Gastrocnemius medialis (tissue), 4 donors: ENCODE measurements around the gene NBL1. TPM values are rescaled to one million over a fixed set of nuclear protein-coding genes. Genes with fewer than 3 reads are reported as not detected.

Source experiments
- ATAC-seq, 2 donors: fragments of 150-250 bp; one replicate each; pipeline ENCODE4 v1.9.1; 2016
- DNase-seq, 2 donors: peaks; one replicate each; pipeline ENCODE4 v3.0.0-alpha.2; 2019
- H3K27ac ChIP-seq, 4 donors: fragments of 200-600 bp; sonication (generic); 1 replicate in 1 of 4; 2 replicates in 3 of 4; pipeline ENCODE4 v1.5.1; 2016 to 2018; ENCODE audit warnings: mild to moderate bottlenecking in 2 of 4, moderate library complexity in 1 of 4
- H3K27me3 ChIP-seq, 3 donors: fragments of 200-600 bp; sonication (generic) in 2 of 3; 1 replicate in 1 of 3; 2 replicates in 2 of 3; pipeline versions ENCODE4 v1.5.1 to v1.6.0; 2016 to 2019; ENCODE audit warnings: mild to moderate bottlenecking in 1 of 3, moderate library complexity in 1 of 3
- H3K36me3 ChIP-seq, 2 donors: fragments of 200-600 bp; sonication (generic) in 1 of 2; one replicate each; pipeline ENCODE4 v1.5.1; 2017 to 2018
- H3K4me1 ChIP-seq, 2 donors: fragments of 200-600 bp; sonication (generic) in 1 of 2; one replicate each; pipeline ENCODE4 v1.5.1; 2016 to 2017; ENCODE audit warnings: mild to moderate bottlenecking in 2 of 2
- H3K4me3 ChIP-seq, 4 donors: fragments of 200-600 bp; sonication (generic) in 3 of 4; 1 replicate in 1 of 4; 2 replicates in 3 of 4; pipeline ENCODE4 v1.5.1; 2016 to 2019; ENCODE audit warnings: mild to moderate bottlenecking in 2 of 4
- H3K9me3 ChIP-seq, 3 donors: fragments of 200-600 bp; sonication (generic) in 2 of 3; 1 replicate in 1 of 3; 2 replicates in 2 of 3; pipeline ENCODE4 v1.5.1; 2016 to 2019
- POLR2A ChIP-seq, 2 donors: fragments of 450-650 bp; IDR thresholded peaks; one replicate each; pipeline ENCODE4 v1.6.1; 2017; ENCODE audit warnings: antibody characterized with exemption in 2 of 2, mild to moderate bottlenecking in 2 of 2, moderate library complexity in 2 of 2
- in situ Hi-C, 4 donors: fragments of 200-750 bp; cut with MboI; loops; one replicate each; pipeline versions ENCODE4 v1.15.0 to v1.8.0; 2017; ENCODE audit warnings: low sequenced_read_pairs in 4 of 4
- intact Hi-C: fragments of 100-400 bp; cut with DNase I; formaldehyde crosslinking; loops from one replicate; pipeline ENCODE4 v1.15.1; 2023; ENCODE audit warnings: low total_unique reads
- total RNA-seq, 4 donors: library from RNA; depleted of rRNA; stranded (reverse); fragments of >200 nt; gene quantifications; one replicate each; pipeline versions ENCODE4 v1.1.0 to v1.2.3, GENCODE V29; 2016
- TF ChIP-seq, protein P1 (sequence below), 5 experiments: fragments of 450-650 bp in 3 of 5; fragments of 200-600 bp in 2 of 5; sonication (generic) in 2 of 5; IDR thresholded peaks in 4 of 5; conservative IDR thresholded peaks in 1 of 5; 1 replicate in 4 of 5; 2 replicates in 1 of 5; pipeline ENCODE4 v1.5.1; 2016 to 2019; ENCODE audit warnings: antibody characterized with exemption in 5 of 5, mild to moderate bottlenecking in 3 of 5, moderate library complexity in 3 of 5

NBL1 gene
- total RNA-seq, 4 donors from 2014 or later: 7.9 to 20.3 (median 16.3) TPM

DNA sequence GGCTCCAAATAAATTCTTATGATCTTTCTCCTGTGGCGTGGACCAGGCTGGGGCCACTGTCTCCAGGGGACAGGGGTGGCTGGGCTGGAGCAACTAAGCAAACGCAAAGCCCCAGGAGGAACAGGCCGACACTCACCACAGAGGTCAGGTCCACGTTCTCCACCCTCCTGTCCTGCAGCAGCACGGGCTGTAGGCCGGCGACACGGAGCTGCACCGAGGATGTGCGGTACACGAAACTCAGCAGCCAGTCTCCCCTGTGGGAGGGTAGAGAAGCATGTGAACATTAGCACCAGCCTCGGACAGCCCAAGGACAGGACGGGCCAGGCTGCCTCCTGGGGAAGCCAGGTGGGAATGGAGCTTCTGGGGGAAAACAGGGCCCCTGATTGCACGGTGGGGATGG is 50.2 kb downstream of the NBL1 start:
- Histone ChIP-seq H3K27ac (no peak overlapping the region), H3K27me3 (no peaks in the 10 kb centered on the region), H3K36me3 (no peaks in the 10 kb centered on the region), H3K4me1 (no peaks in the 10 kb centered on the region), H3K4me3 (no peak overlapping the region), H3K9me3 (no peaks in the 10 kb centered on the region)
- no peak for ATAC-seq
- no peak for DNase-seq
- in situ Hi-C loops: no loop called here
- intact Hi-C loops: no loop called here
- TF ChIP-seq, protein P1, sequence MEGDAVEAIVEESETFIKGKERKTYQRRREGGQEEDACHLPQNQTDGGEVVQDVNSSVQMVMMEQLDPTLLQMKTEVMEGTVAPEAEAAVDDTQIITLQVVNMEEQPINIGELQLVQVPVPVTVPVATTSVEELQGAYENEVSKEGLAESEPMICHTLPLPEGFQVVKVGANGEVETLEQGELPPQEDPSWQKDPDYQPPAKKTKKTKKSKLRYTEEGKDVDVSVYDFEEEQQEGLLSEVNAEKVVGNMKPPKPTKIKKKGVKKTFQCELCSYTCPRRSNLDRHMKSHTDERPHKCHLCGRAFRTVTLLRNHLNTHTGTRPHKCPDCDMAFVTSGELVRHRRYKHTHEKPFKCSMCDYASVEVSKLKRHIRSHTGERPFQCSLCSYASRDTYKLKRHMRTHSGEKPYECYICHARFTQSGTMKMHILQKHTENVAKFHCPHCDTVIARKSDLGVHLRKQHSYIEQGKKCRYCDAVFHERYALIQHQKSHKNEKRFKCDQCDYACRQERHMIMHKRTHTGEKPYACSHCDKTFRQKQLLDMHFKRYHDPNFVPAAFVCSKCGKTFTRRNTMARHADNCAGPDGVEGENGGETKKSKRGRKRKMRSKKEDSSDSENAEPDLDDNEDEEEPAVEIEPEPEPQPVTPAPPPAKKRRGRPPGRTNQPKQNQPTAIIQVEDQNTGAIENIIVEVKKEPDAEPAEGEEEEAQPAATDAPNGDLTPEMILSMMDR (IDR thresholded peaks at IDR 0.05 in 4 of 5, conservative IDR thresholded peaks at IDR 0.05 in 1 of 5): no peak
- no peak for TF ChIP-seq POLR2A (IDR thresholded peaks at IDR 0.05)

DNA sequence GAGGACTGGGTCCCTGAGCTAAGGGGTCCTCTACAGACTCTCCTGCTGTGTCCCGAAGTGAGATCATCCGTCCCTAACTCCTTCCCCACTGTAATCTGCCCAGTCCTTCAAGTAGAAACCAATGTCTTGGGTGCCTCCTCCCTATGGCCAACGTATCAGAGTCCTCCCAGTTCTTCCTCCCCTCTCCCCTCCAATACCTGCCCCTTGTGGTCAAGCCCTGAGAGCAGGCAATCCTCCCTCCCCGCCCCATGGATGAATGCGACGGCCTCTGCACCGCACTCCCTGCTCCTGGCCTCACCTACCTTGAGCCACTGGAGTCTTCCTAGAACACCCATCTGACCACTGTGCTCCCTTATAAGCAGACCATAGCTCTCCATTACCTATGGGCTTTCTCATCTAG is 51.7 kb downstream of the NBL1 start:
- Histone ChIP-seq H3K9me3 (no peaks in the 10 kb centered on the region), H3K27me3 (no peaks in the 10 kb centered on the region), H3K36me3 (no peaks in the 10 kb centered on the region), H3K4me1 (no peaks in the 10 kb centered on the region), H3K27ac (no peak overlapping the region), H3K4me3 (no peak overlapping the region)
- TF ChIP-seq, protein P1 (IDR thresholded peaks at IDR 0.05 in 4 of 5, conservative IDR thresholded peaks at IDR 0.05 in 1 of 5): no peak
- no peak for TF ChIP-seq POLR2A (IDR thresholded peaks at IDR 0.05)
- ATAC-seq (no peak), DNase-seq (no peak)
- intact Hi-C loops (no loop called here), in situ Hi-C loops (no loop called here)

DNA sequence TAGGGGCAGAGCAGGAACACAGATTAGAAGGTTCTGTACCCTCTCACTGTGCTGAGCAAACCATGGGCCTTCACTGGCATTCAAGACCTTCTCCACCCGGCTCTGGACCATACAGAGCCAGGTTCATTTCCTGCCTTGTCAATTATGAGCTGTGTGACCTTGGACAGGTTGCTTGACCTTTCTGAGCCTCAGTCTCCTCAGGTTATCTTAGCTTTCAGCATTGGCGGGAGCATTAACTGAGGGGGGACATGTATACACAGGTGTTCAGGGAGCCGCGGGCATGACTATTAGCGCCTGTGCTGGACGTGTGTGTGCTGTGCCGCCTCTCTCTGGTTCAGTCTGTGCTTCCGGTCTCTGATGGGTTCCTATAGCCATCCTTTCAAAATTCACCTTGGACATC is 52.7 kb downstream of the NBL1 start:
- Histone ChIP-seq H3K4me3 (no peak overlapping the region), H3K36me3 (no peaks in the 10 kb centered on the region), H3K4me1 (no peaks in the 10 kb centered on the region), H3K27ac (no peak overlapping the region), H3K9me3 (no peaks in the 10 kb centered on the region), H3K27me3 (no peaks in the 10 kb centered on the region)
- in situ Hi-C loops (no loop called here), intact Hi-C loops (no loop called here)
- no peak for DNase-seq
- ATAC-seq: no peak
- TF ChIP-seq POLR2A (IDR thresholded peaks at IDR 0.05): no peak

DNA sequence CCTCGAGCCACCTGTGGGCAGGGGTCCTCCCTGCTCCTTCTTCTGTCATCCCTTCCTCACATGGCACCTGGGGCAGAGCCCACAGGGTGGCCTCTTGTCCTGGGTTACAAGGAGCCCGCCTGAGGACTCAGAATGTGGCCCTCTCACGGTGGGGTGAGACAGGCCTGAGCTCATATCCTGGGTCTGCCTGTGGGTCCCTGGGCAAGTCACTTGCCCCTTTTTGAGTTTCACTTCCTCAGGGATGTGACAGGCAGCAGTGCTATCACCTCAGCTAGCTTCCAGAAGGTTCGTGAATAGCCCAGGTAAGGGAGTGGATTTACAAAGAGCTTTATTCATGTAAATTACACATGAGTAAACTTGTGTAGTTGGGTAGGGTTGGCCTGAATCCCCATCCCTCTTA is 54.1 kb downstream of the NBL1 start:
- Histone ChIP-seq H3K36me3 (no peaks in the 10 kb centered on the region), H3K27me3 (no peaks in the 10 kb centered on the region), H3K4me3 (no peak overlapping the region), H3K9me3 (no peaks in the 10 kb centered on the region), H3K27ac (no peak overlapping the region), H3K4me1 (no peaks in the 10 kb centered on the region)
- no peak for TF ChIP-seq POLR2A (IDR thresholded peaks at IDR 0.05)
- TF ChIP-seq, protein P1 (IDR thresholded peaks at IDR 0.05 in 4 of 5, conservative IDR thresholded peaks at IDR 0.05 in 1 of 5): no peak
- intact Hi-C loops: no loop called here
- in situ Hi-C loops: no loop called here
- DNase-seq: no peak
- no peak for ATAC-seq

DNA sequence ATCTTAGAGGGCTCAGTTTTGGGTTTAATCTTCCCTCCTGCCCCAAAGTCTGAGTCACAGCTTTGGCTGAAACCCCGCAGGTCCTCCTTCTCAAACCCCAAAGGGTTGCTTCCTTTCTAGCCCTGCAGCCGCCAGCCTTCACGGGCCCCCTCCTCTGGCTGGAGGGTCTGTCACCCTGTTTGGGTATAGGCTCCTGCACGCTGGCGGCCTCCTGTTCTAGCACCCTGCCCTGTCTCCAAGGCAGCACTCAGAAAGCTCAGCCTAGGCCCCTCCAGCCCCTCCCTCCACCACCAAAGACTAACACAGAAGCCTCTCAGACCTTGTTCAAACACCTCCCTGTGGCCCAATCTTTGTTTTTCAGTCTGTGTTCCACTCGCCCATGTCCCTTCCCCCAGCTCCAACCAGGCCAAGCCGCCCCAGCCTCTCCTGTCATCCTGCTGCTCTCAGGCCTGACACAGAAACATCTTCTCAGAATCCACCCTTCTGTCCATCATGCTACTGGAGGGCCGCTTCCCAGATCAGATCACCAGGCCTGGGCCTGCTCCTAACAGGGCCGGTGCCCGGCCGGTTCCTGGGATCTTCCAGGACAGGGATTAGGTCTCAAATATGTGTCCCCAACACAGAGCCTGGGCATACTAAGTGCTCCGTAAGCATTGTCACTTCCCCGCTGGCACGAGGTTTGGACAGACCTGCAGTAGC is 56.1 kb downstream of the NBL1 start:
- Histone ChIP-seq H3K27me3 (no peaks in the 10 kb centered on the region), H3K4me1 (no peaks in the 10 kb centered on the region), H3K4me3 (no peak overlapping the region), H3K9me3 (no peaks in the 10 kb centered on the region), H3K36me3 (no peaks in the 10 kb centered on the region), H3K27ac (no peak overlapping the region)
- intact Hi-C loops (no loop called here), in situ Hi-C loops (no loop called here)
- DNase-seq: no peak
- TF ChIP-seq, protein P1 (IDR thresholded peaks at IDR 0.05 in 4 of 5, conservative IDR thresholded peaks at IDR 0.05 in 1 of 5): no peak
- TF ChIP-seq POLR2A (IDR thresholded peaks at IDR 0.05): no peak
- no peak for ATAC-seq
